ENCODE data around the gene LPGAT1.

Gene LPGAT1

GRCh38 chr1:211828584-211829342 is 1.8 kb downstream of the LPGAT1 start:
- peak in 4 of 56 donors; percentile 13 to 54 (median 46) for DNase-seq

DNA sequence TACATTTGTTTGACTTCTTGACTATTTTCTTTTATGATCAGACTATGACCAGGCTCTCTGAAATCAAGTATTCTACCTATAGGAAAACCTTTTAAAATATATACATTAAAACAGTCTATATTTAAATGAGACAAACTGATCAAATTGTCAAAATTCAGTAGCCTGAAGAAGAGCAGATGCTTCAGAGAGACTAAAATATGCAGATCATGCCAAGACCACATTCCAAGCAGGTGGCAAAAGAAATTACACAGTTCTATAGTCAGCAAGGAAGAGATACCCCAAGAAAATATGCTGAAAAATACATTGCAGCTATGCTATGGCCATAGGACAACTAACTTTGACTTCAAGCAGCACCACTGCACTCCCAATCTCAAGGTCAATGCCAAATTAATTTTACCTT is 3.5 kb downstream of the LPGAT1 start:
- no peak for DNase-seq

DNA sequence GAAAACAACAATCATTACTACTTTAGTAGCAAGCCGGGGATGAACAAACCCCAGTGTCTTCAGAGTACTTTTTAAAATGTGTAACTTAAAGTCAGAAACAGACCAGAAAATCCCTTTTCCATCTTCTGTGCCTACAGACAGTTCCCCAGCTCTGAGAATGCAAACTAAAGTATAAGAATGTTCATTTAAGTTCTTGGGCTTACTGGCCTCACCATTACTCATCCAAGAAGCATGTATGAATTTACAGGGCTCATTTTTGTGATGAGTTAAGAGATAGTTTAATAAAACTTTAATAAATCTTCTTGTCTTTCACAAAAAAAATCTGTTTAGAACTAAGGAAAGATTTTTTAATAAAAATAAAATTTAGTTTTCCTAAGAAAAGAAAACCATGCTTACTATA is 4.6 kb downstream of the LPGAT1 start:
- no peak for DNase-seq

DNA sequence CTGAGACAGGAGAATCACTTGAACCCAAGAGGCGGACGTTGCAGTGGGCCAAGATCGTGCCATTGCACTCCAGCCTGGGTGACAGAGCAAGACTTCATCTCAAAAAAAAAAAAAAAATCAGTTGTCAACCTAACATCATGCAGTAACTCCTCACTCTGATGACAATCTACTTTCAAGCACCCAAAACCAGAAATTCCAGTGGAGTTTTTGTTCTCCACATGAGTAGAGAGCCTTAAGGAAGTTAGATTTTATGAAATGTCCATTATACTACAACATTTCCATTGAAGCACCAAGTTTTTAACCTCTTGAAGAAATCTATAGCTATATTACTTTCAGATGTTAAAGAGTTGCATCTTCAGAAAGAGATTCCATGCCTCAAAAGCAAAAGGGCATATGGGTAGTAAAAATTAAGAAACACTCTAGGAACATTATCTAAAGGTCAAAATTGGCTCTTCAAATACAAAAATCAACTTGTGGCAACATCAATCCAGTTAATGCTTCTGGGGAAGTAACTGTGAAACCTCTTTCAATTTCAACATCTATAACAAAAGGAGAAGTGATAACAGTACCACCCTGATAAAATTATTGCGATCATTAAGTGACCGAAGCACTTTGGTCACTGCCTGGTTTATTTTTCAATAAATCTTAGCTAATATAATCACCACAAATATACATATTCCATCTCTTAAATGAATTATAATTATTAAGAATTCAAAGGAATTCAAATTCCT is 7.7 kb downstream of the LPGAT1 start:
- no peak for DNase-seq

DNA sequence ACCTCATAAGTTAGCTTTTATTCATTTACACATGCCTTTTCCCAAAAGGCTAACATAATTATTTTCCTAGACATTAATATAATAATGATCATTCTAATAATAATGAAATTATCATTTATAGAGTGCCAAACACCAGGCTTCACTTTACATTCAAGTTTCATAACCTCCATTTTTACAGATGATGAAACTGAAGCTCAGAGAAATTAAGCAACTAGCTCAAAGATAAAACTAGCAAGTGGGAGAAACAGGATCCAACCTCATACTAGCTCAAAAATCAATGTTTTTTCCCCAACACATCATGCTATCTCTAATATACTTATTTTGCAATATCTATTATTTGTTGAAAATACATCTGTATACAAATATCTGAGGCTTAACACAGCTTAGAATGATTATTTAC is 14.0 kb downstream of the LPGAT1 start:
- no peak for DNase-seq

GRCh38 chr1:211814313-211814712 is 16.2 kb downstream of the LPGAT1 start:
- no peak for DNase-seq

DNA sequence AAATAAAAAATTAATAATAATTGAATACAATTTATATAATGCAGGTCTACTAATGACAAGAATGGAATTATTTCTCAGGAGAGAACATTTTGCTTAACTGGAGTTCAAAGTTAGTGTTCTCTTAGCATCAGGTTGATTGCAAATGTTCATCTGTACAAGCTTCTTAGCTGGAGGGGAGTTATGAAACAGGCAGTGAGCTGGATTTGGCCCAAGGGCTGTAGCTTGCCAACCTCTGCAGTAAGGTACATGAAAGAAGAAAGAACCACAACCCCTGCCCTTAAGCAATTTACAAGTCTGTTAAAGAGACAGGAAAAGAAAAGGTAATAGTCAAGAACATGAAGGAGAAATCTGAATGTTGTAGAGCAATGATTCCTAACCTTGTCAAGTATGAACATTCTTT is 17.0 kb downstream of the LPGAT1 start:
- peak in 1 of 56 donors; percentile 5 for DNase-seq

DNA sequence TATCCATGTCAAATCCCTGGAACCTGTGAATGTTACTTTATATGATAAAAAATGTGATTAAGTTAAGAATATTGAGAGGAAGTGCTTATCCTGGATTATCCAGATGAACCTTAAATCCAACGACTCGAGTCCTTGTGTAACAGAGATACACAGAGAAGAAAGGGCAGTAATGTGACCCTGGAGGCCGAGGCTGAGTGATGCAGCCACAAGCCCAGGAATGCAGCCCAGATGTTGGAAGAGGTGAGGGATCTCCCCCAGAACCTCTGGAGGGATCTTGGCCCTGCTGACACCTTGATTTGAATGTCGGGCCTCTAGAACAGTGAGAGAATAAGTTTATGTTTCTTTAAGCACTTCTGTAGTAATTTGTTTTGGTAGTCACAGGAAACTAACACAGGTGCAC is 18.0 kb downstream of the LPGAT1 start:
- DNase-seq, result no peak

DNA sequence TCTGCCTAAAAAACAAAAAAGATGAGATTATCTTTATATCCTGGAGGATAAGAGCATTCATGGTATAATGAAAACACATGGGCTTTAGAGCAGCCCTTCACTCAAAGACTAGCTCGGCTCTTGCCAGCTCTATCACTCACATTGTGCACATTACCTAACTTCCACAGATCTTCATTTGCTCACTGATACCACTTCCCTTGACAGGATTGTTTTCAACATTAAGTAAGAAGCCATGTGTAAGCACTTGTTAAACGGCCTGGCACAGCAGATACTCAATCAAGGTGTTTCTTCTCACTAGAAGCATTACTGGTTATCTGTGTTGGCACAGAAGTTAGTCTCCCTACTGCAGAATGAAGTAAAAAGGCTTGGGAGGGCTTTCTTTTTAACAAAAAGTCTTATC is 18.7 kb downstream of the LPGAT1 start:
- DNase-seq, result no peak

GRCh38 chr1:211811126-211811525 is 19.4 kb downstream of the LPGAT1 start:
- no peak for DNase-seq

GRCh38 chr1:211808475-211808874 is 22.1 kb downstream of the LPGAT1 start:
- no peak for DNase-seq

DNA sequence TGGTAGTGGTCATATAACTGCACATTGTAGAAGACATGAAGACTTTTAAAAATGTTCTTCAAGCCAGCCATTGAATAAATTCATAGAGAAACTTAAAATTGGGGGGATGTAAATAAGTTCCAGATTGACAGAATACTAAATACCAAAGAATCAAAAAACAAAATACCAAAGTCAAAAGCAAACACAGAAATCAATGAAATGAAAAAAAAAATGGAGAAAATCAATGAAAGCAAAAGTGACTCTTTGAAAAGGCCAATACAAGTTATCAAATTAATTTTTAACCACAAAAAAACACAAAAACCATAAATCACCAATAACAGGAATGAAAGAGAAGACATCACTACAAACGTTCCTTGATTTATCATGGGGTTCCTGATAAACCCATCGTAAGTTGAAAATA is 25.6 kb downstream of the LPGAT1 start:
- DNase-seq, result no peak

DNA sequence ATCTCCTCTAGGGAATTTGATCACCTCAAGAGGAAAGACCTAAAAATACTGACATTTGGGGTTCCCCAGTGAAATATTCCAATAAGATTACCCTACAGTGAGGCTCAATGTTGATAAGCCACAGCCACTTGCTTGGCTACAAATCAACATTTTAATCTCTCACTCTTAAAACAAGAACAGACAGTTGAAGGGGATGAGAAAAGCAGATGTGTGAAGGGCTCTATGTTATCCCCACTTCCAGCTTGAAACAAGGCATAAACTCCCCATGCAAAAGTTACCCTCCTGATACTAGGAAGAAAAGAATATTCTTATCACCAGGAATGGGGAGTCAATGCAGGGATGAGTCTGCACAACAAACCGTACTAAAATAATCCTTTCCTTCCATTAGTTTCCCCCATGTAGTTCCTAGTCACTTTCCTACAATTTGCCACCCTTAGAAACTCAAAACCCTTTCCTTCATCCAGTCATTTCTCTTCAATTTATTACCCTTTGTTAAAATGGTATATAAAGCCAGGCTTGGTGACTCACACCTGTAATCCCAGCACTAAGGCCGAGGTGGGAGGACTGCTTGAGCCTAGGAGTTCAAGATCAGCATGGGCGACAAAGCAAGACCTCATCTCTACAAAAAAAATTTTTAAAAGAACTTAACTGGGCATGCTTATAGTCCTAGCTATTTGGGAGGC is 29.5 kb downstream of the LPGAT1 start:
- no peak for DNase-seq

DNA sequence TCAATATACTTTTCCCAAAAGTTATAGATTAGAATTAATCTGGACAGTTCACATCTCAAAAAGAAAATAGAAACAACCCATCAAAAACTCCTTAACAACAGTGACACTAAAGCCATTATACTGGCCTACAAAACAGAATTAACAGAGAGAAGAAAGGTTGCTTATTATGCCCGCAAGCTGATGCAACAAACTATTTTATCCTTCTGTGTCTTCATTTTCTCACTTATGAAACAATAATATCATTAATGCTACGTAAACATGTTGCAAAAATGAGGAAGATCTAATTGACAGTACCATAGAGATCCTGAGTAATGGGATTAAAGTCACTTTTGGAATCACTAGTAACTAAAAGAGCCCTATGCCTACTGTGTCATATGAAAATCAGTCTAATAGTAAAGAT is 32.6 kb downstream of the LPGAT1 start:
- DNase-seq, result no peak

DNA sequence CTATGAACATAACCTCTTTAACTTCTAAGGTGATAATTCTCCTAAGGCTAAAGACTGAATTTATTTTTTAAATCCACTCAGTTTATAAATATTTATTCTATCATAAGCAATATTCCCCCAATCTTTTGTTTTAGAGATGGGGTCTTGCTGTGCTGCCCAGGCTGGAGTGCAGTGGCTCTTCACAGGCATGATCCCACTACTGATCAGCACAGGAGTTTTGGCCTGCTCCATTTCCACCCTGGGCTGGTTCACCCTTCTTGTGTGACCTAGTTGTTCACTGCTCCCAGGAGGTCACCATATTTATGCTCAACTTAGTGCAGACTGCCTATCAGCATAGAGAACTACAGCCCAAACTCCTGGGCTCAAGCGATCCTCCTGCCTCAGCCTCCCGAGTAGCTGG is 38.6 kb downstream of the LPGAT1 start:
- DNase-seq, result no peak

DNA sequence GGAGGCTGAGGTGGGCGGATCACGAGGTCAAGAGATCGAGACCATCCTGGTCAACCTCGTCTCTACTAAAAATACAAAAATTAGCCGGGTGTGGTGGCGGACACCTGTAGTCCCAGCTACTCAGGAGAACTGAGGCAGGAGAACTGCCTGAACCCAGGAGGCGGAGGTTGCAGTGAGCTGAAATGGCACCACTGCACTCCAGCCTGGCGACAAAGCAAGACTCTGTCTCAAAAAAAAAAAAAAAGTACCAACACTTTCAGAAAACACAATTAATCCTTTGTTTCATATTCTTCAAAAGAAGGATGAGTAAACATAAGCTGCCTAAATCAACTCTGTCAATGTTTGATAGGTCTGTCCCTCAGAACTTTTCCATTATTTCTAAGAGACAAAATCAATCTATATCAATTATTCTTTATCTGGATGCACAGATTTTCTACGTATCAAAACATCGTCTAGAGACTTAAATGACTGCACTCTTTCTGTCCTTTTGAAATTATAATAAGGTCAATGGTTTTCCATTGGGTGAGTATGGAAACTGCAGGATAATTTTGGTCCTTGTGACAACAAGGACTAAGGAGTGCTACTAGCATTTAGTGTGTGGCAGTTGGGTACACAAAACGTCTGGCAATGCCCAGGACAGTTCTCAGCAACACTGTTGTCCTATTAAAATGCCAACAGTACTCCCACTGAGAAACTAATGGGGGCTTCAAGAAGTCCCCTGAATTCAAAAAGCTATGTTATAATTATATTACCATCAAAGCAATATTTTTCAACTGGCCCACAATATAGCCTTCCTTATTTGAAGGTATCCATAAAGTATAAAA is 40.7 kb downstream of the LPGAT1 start:
- DNase-seq, result peak in 2 of 56 donors; percentile 4 to 6

GRCh38 chr1:211788626-211789025 is 41.9 kb downstream of the LPGAT1 start:
- no peak for DNase-seq

DNA sequence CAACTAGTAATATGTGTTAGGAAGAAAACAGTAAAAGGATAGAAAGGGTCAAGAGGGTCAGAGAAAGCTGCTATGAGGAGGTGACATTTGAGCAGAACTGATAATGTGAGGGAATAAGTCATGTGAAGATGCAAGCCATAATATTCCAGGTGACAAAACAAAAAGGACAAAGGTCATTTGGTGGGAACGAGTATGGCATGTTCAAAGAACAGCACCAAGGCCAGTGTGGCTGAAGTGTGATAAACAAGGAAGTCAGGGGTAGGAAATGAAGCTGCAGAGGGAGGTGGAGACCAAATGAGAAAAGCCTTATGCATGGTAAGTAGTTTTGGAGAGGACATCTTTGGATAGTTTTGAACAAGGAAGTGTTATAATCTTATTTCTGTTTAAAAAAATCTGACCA is 46.7 kb downstream of the LPGAT1 start:
- no peak for DNase-seq

DNA sequence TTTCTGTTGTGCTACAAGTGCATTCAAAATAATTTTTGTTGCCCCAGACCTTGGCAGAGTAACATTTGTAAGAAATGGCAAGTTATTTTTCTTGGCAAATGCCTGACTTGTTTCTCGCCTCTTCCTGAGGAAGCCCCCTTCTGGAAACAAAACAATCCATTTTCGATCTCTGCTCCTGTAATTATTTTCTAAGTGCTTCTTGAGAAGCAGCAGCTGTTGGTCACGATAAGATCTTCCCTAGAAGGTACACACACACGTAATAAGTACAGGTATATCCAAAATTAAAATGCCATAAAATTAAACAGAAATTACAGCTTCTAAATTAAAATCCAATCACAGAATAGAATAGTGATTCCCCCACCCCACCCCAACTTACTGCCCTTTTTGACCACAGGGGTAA is 47.3 kb downstream of the LPGAT1 start:
- no peak for DNase-seq

GRCh38 chr1:211781260-211781659 is 49.3 kb downstream of the LPGAT1 start:
- DNase-seq, result no peak

DNA sequence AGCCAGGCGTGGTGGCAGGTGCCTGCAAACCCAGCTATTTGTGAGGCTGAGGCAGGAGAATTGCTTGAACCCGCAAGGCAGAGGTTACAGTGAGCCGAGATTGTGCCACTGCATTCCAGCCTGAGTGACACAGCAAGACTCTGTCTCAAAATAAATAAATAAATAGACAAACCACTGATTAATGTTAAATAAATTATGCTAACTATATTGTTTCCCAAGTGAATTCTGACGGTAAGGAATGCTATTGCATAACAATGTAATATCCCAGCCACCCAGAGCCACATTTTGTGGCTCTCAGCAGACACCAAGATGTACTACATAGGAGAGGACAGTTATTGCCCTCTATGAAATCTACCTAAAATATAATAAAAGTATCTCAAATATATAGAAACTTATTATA is 55.4 kb downstream of the LPGAT1 start:
- DNase-seq, result no peak

- DNase-seq, result no peak
Observed at GRCh38 chr1:211764701-211765100, 65.9 kb downstream of the LPGAT1 start.
